Thyroid gland (tissue), 4 donors: Measurements from ENCODE around the gene PPP1R2.

ENCODE experiments used
- POLR2A ChIP-seq, 2 donors: fragments of 450-650 bp; IDR thresholded peaks; one replicate each; pipeline ENCODE4 v1.6.1; 2017; ENCODE audit warnings: antibody characterized with exemption in 2 of 2, mild to moderate bottlenecking in 2 of 2, moderate library complexity in 1 of 2
- TF ChIP-seq, protein P1 (sequence below), 6 experiments: fragments of 200-600 bp in 3 of 6; fragments of 450-650 bp in 3 of 6; sonication (generic) in 3 of 6; IDR thresholded peaks; one replicate each; pipeline ENCODE4 v1.5.1; 2016 to 2019; ENCODE audit warnings: antibody characterized with exemption in 6 of 6, mild to moderate bottlenecking in 2 of 6, inconsistent platforms in 1 of 6, moderate library complexity in 1 of 6

DNA sequence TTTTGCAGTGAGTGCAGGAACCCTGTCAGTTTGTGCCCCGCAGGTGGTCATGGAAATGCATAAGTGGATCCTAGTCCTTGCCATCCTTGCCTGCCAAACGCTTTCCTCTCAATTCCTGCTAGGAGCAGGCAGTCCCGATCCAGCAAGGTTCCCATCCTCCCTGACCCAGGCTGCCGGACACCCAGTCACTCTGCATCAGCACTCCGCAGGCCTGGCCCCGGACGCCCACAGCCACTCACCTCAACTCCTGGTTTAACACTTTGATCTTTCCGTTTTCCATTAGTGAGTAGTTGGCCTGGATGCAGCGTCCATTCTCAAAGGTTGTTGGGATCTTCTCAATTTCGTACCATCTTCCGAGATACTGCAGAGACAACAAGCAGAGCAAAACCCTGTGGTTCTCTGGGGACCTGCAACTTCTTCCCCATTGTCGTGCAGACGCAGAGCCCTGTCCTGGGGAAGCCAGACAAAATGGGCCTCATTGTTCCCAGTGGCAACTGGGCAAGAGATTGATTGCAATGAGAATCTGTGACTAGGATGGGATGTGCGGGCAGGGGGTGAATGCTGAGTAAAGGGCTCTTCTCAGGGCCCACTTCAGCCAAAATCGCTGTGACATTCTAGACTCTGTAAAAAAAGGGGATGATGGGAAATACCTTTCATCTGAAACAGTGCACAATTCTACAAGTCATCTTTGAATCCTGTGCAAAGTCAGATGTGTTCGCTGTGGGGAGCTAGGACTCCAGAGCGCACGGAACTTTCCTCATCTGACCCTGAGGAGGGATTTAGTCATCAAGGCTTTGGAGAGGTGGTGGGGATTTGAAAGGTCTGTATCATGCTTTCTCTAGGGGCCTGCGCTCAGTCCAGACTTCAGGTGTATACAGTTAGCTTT is 30.7 kb upstream of the PPP1R2 start:
- TF ChIP-seq, protein P1, sequence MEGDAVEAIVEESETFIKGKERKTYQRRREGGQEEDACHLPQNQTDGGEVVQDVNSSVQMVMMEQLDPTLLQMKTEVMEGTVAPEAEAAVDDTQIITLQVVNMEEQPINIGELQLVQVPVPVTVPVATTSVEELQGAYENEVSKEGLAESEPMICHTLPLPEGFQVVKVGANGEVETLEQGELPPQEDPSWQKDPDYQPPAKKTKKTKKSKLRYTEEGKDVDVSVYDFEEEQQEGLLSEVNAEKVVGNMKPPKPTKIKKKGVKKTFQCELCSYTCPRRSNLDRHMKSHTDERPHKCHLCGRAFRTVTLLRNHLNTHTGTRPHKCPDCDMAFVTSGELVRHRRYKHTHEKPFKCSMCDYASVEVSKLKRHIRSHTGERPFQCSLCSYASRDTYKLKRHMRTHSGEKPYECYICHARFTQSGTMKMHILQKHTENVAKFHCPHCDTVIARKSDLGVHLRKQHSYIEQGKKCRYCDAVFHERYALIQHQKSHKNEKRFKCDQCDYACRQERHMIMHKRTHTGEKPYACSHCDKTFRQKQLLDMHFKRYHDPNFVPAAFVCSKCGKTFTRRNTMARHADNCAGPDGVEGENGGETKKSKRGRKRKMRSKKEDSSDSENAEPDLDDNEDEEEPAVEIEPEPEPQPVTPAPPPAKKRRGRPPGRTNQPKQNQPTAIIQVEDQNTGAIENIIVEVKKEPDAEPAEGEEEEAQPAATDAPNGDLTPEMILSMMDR (IDR thresholded peaks at IDR 0.05), result no peak
- TF ChIP-seq POLR2A (IDR thresholded peaks at IDR 0.05), result no peak
